GM18873 (cell line): ENCODE results near the gene LDAH.
"Not testable (repeated sequence)": the region's sequence is repeated elsewhere in the genome, so short reads cannot be mapped to it uniquely, and the experiment has no call there.

Experiments used
- ATAC-seq: cut with Tn5 transposase; IDR thresholded peaks from one replicate; pipeline ENCODE4 v1.9.1; 2021; ENCODE audit warnings: mild to moderate bottlenecking, moderate library complexity, moderate number of reproducible peaks; ENCODE audit not compliant: unreplicated experiment, low FRiP score

Gene LDAH

DNA sequence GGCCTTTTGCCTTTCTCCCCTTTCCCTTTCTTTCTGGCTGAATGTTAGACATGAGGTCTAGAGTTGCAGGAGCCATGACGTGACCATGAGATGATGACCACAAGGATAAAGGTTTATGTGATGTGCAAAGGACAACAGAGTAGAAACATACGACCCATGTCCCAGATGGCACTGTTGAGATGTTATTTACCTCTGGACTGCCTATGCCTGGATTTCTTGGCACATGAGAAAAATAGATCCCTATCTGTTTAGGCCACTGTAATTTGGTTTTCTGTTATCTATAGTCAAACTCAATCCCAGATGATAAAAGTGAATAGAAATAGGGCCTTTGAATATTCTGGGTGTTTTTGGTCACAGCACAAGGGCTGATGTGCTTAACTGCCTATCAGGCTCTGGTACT is 97.1 kb downstream of the LDAH start:
- ATAC-seq, result no peak

GRCh38 chr2:20724500-20725053 is 98.3 kb downstream of the LDAH start:
- no peak for ATAC-seq

GRCh38 chr2:20723543-20723942 is 99.4 kb downstream of the LDAH start:
- ATAC-seq, result no peak

DNA sequence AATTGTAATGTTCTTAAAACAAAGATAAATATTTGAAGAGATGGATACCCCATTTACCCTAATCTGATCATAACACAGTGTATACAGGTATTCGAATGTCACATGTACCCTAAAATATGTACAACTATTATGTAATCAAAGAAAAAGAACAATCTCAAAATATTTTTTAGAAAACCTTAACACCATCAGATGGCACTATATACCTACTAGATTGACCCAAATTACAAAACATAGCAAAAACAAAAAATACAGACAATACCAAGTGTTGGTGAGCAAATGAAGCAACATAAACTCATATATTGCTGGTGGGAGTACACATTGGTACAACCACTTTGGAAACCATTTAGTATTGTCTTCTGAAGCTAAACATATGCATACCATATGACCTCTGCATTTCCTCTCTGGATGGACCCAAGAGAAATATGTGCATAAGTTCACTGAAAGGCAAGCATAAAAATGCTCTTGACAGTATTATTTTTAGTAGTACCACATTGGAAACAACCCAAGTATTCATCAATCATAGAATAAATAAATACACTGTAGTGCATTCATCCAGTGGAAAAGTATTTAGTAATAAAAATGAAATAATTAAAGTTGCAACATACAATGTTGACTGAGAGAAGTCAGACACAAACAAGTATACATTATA is 100.2 kb downstream of the LDAH start:
- ATAC-seq, result no peak

GRCh38 chr2:20717641-20718040 is 105.3 kb downstream of the LDAH start:
- no peak for ATAC-seq

DNA sequence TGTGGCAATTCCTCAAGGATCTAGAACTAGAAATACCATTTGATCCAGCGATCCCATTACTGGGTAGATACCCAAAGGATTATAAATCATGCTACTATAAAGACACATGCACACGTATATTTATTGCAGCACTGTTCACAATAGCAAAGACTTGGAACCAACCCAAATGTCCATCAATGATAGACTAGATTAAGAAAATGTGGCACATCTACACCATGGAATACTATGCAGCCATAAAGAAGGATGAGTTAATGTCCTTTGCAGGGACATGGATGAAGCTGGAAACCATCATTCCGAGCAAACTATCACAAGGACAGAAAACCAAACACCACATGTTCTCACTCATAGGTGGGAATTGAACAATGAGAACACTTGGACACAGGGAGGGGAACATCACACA is 106.7 kb downstream of the LDAH start:
- ATAC-seq, result not testable (repeated sequence)

- not testable (repeated sequence) for ATAC-seq
Observed at GRCh38 chr2:20714412-20714811, 108.5 kb downstream of the LDAH start.

GRCh38 chr2:20713585-20713984 is 109.3 kb downstream of the LDAH start:
- ATAC-seq, result not testable (repeated sequence)

GRCh38 chr2:20711641-20712040 is 111.3 kb downstream of the LDAH start:
- ATAC-seq, result not testable (repeated sequence)

DNA sequence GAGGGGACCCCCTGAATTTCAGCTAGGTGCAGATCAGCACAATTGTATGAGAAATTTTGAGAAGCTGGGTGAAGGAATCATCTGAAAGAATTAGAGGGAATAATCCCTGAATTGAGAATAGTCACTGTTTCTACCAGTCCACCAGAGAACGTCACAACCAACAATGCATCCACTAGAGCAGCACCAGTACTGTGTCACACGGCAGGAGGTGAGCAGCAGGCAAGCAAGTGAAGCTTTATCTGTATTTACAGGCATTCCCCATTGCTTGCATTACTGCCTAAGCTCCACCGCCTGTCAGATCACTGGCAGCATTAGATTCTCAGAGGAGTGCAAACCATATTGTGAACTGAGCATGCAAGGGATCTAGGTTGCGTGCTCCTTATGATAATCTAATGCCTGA is 115.3 kb downstream of the LDAH start:
- no peak for ATAC-seq

GRCh38 chr2:20706786-20707185 is 116.1 kb downstream of the LDAH start:
- ATAC-seq, result no peak

- ATAC-seq, result no peak
Observed at GRCh38 chr2:20706217-20706616, 116.7 kb downstream of the LDAH start.

- no peak for ATAC-seq
Observed at GRCh38 chr2:20704886-20705285, 118.0 kb downstream of the LDAH start.

- ATAC-seq, result no peak
Observed at GRCh38 chr2:20702563-20702962, 120.3 kb downstream of the LDAH start.

DNA sequence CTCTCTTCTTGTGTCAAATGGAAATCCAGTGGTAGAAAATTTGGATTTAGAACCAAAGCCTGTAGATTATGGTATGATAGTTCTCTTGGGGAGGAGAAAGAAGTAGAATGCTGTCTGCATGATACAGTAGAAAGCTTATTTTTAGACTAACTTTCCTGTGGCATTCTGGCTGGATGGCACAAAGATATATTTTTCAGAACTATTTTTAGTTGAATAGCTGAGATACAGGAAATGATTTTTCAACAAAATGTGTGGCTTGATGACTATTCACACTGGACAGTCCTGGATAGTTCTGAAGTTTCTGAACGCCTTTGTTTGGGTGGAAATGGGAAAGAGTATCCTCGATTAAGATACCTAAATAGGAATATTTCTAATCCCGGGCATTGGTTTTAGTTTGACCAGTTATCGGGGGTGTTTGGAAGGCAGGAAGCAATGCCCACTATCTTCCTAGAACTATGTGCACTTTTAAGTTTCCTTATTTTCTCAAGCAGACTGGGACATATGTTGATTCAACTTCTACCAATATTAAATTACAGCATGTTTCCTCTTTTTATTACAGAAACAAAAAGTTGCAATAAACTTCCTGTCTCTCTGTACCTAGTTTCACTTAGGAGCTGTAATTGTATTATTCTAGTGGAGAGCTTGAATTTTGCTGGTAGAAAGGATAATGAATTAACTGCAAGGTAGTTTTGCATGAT is 123.8 kb downstream of the LDAH start:
- no peak for ATAC-seq

GRCh38 chr2:20697322-20697934 is 125.5 kb downstream of the LDAH start:
- ATAC-seq, result no peak

GRCh38 chr2:20696366-20696765 is 126.5 kb downstream of the LDAH start:
- no peak for ATAC-seq

DNA sequence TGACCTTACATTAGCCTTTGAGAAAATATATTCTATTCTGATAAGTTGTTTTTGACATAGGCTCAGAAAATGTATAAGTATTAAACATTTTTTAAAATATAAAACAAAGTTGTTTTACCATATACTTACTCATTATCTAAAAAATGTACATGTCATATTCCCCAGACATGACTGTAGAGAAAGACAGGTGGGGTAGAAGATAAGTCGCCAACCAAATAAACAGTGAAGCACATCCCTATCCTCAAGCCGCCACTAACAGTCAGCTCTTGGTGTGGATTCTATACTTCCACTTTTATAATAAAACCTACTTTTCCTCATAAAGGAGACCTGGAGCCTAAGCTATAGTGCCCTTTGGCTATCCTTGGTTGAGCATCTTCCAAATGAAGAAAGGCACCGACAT is 129.6 kb downstream of the LDAH start:
- ATAC-seq, result no peak

- ATAC-seq, result no peak
Observed at GRCh38 chr2:20692081-20692480, 130.8 kb downstream of the LDAH start.

DNA sequence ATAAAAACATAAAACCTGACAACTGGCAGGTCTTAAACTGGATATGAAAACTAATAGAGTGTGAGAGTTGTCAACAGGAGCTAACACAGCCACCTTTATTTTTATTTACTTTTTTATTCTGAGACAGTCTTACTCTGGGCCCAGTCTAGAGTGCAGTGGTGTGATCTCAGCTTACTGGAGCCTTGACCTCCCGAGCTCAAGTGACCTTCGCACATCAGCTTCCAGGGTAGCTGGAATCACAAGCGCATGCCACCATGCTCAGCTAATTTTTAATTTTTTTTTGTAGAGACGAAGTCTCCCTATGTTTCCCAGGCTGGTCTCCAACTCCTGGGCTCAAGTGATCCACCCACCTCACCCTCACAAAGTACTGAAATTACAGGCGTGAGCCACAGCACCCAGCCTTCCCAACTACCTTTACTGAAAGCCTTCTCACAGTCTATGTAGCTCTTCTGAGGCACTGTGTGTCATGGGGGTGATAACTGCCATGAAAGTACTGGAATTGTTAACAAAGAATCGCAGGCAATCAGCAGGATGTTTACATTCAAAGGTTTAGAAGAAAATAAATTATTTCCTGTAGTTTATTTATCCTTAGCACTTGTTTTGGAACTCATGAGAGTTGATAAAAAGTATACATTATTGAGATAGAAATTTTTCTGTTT is 131.7 kb downstream of the LDAH start:
- no peak for ATAC-seq
